GM13977 (cell line): ENCODE measurements around the gene CXXC5.

Experiments used
- DNase-seq: peaks from one replicate; pipeline ENCODE4 v3.0.0; 2012; ENCODE audit warnings: low spot score
- CTCF ChIP-seq: IDR thresholded peaks from 2 replicates; pipeline ENCODE4 v1.5.1; 2012; ENCODE audit warnings: mild to moderate bottlenecking, control low read depth; ENCODE audit not compliant: insufficient read depth; ENCODE audit errors: extremely low read depth, missing control alignments
- in situ Hi-C: fragments of 300-500 bp; cut with MboI; formaldehyde crosslinking; loops from one replicate; pipeline ENCODE4 v1.12.0; 2022; ENCODE audit warnings: low sequenced_read_pairs, low pct_unique_long_range_greater_than_20kb, mixed read lengths, inconsistent platforms; ENCODE audit not compliant: unreplicated experiment

Gene CXXC5

GRCh38 chr5:139670369-139671095, 22.4 kb downstream of the CXXC5 start:
- peak; percentile 84 for DNase-seq
- in situ Hi-C loops: no loop called here
- peak; percentile 59 for TF ChIP-seq CTCF

- in situ Hi-C loops: no loop called here
- DNase-seq: peak; percentile 73
- TF ChIP-seq CTCF: no peak
These were observed 23.1 kb downstream of the CXXC5 start for GRCh38 chr5:139671096-139671841.

GRCh38 chr5:139675213-139675612, 27.1 kb downstream of the CXXC5 start:
- in situ Hi-C loops: no loop called here
- TF ChIP-seq CTCF: no peak
- DNase-seq: no peak

GRCh38 chr5:139675825-139676224, 27.7 kb downstream of the CXXC5 start:
- DNase-seq: no peak
- in situ Hi-C loops: no loop called here
- no peak for TF ChIP-seq CTCF

- in situ Hi-C loops: no loop called here
- DNase-seq: no peak
- TF ChIP-seq CTCF: no peak
These were observed 28.3 kb downstream of the CXXC5 start for GRCh38 chr5:139676406-139676805.

GRCh38 chr5:139676951-139677735, 29.0 kb downstream of the CXXC5 start:
- DNase-seq: no peak
- in situ Hi-C loops: no loop called here
- no peak for TF ChIP-seq CTCF
